Subcutaneous adipose tissue (tissue), 4 donors: ENCODE results near the gene S100A3. TPM values are rescaled to one million over a fixed set of nuclear protein-coding genes. Genes with fewer than 3 reads are reported as not detected.

ENCODE experiments used
- CTCF ChIP-seq: fragments of 450-650 bp; IDR thresholded peaks from one replicate; pipeline ENCODE4 v1.5.1; 2016; ENCODE audit warnings: low read depth, mild to moderate bottlenecking, control low read depth, antibody characterized with exemption, moderate library complexity
- total RNA-seq, 4 donors: library from RNA; depleted of rRNA; stranded (reverse); fragments of >200 nt; gene quantifications; one replicate each; pipeline ENCODE4 v1.1.0, GENCODE V29; 2016

Gene S100A3
- total RNA-seq, 4 donors from 2014 or later = 2.6 to 8.3 (median 3.1) TPM

- TF ChIP-seq CTCF = no peak
Measured at GRCh38 chr1:153536671-153537375, 12.2 kb downstream of the S100A3 start.

GRCh38 chr1:153536012-153536670 lies 12.9 kb downstream of the S100A3 start:
- no peak for TF ChIP-seq CTCF

- no peak for TF ChIP-seq CTCF
Measured at GRCh38 chr1:153535242-153536011, 13.6 kb downstream of the S100A3 start, which contains the start of gene S100A6. TSS of gene S100A6 (minus strand) at chr1:153535991. CDS start at chr1:153535339, 652 bp downstream.

GRCh38 chr1:153534925-153535241 lies 14.2 kb downstream of the S100A3 start:
- no peak for TF ChIP-seq CTCF

- TF ChIP-seq CTCF = no peak
Measured at GRCh38 chr1:153534226-153534924, 14.7 kb downstream of the S100A3 start.

- TF ChIP-seq CTCF = no peak
Measured at GRCh38 chr1:153533689-153534201, 15.3 kb downstream of the S100A3 start.
